OCI-LY1 (cell line): ENCODE measurements around the gene GIMD1.

Source experiments
- H2AFZ ChIP-seq: fragments of 200-600 bp; sonication (generic), shearing (Covaris generic); 2 replicates; pipeline ENCODE4 v1.6.0; 2014; ENCODE audit warnings: antibody characterized with exemption, mild to moderate bottlenecking, low read length
- H3F3A ChIP-seq: fragments of 200-600 bp; sonication (generic), shearing (Covaris generic); 2 replicates; pipeline ENCODE4 v1.6.0; 2014; ENCODE audit warnings: mild to moderate bottlenecking, antibody characterized with exemption, low read length, moderate library complexity; ENCODE audit not compliant: insufficient read depth
- H3K27ac ChIP-seq: fragments of 200-600 bp; sonication (generic); 2 replicates; pipeline ENCODE4 v1.5.1; 2014; ENCODE audit warnings: low read length, mixed run types, mild to moderate bottlenecking, low read depth; ENCODE audit not compliant: poor library complexity, severe bottlenecking
- H3K27me3 ChIP-seq: fragments of 200-600 bp; sonication (generic); 2 replicates; pipeline ENCODE4 v1.6.0; 2014; ENCODE audit warnings: antibody characterized with exemption, mild to moderate bottlenecking, low read length, moderate library complexity; ENCODE audit not compliant: insufficient read depth
- H3K36me3 ChIP-seq: fragments of 200-600 bp; sonication (generic); 2 replicates; pipeline ENCODE4 v1.6.1; 2014; ENCODE audit warnings: mild to moderate bottlenecking, antibody characterized with exemption, low read length, moderate library complexity, mixed read lengths; ENCODE audit not compliant: insufficient read depth
- H3K4me1 ChIP-seq: fragments of 200-600 bp; sonication (generic); 2 replicates; pipeline ENCODE4 v1.5.1; 2014; ENCODE audit warnings: mild to moderate bottlenecking, low read length, moderate library complexity; ENCODE audit not compliant: insufficient read depth, severe bottlenecking
- H3K4me2 ChIP-seq: fragments of 200-600 bp; sonication (generic), shearing (Covaris generic); 2 replicates; pipeline ENCODE4 v1.6.1; 2014; ENCODE audit warnings: low read length
- H3K4me3 ChIP-seq: fragments of 200-600 bp; sonication (generic); 2 replicates; pipeline ENCODE4 v1.5.1; 2014; ENCODE audit warnings: low read length, low read depth, mild to moderate bottlenecking, mixed read lengths; ENCODE audit not compliant: poor library complexity, severe bottlenecking
- H3K79me2 ChIP-seq: fragments of 200-600 bp; shearing (Covaris generic); 2 replicates; pipeline ENCODE4 v1.6.1; 2016; ENCODE audit warnings: mixed run types, low read length, mixed read lengths; ENCODE audit not compliant: insufficient read depth
- H3K9ac ChIP-seq: fragments of 200-600 bp; sonication (generic), shearing (Covaris generic); 2 replicates; pipeline ENCODE4 v1.6.1; 2014; ENCODE audit warnings: mild to moderate bottlenecking, low read length, mixed read lengths
- H3K9me2 ChIP-seq: fragments of 200-600 bp; sonication (generic), shearing (Covaris generic); 2 replicates; pipeline ENCODE4 v1.6.1; 2014; ENCODE audit warnings: low read depth, mild to moderate bottlenecking, low read length, mixed read lengths
- H3K9me3 ChIP-seq: fragments of 200-600 bp; shearing (Covaris generic); 2 replicates; pipeline ENCODE4 v1.6.1; 2014; ENCODE audit warnings: low read length, mixed read lengths
- H4K20me1 ChIP-seq: fragments of 200-600 bp; sonication (generic), shearing (Covaris generic); 2 replicates; pipeline ENCODE4 v1.6.0; 2016; ENCODE audit warnings: mild to moderate bottlenecking, low read length; ENCODE audit not compliant: insufficient read depth
- CTCF ChIP-seq: fragments of 200-600 bp; sonication (generic), shearing (Covaris generic); IDR thresholded peaks from 2 replicates; pipeline ENCODE4 v1.5.1; 2017; ENCODE audit warnings: mild to moderate bottlenecking, antibody characterized with exemption, low read length, moderate library complexity, mixed read lengths
- EZH2 ChIP-seq: fragments of 200-600 bp; sonication (generic), shearing (Covaris generic); IDR thresholded peaks from 2 replicates; pipeline ENCODE4 v1.8.0; 2017; ENCODE audit warnings: borderline replicate concordance, mixed run types, mild to moderate bottlenecking, antibody characterized with exemption, low read length, moderate library complexity, mixed read lengths

The GIMD1 gene

GRCh38 chr4:106347167-106347566, 21.4 kb downstream of the GIMD1 start:
- Histone ChIP-seq H3K4me3 (no peak overlapping the region), H3K27ac (no peak overlapping the region), H3K4me2 (no peak overlapping the region), H3F3A (no peaks in the 10 kb centered on the region), H2AFZ (no peak overlapping the region), H3K9ac (no peak overlapping the region), H3K9me3 (no peaks in the 10 kb centered on the region), H3K36me3 (peaks cover 26% of the 10 kb centered on the region; the same call in 1 of the 2 replicates), H4K20me1 (no peaks in the 10 kb centered on the region), H3K27me3 (no peaks in the 10 kb centered on the region), H3K79me2 (peaks cover 10% of the 10 kb centered on the region; the same call in 1 of the 2 replicates), H3K9me2 (no peaks in the 10 kb centered on the region), H3K4me1 (no peaks in the 10 kb centered on the region)
- TF ChIP-seq EZH2 = no peak
- no peak for TF ChIP-seq CTCF

- Histone ChIP-seq H3K9me2 (no peaks in the 10 kb centered on the region), H3K27ac (no peak overlapping the region), H3K9ac (no peak overlapping the region), H3K4me2 (no peak overlapping the region), H3K79me2 (peaks cover 13% of the 10 kb centered on the region), H3K9me3 (no peaks in the 10 kb centered on the region), H3K36me3 (peaks cover 49% of the 10 kb centered on the region), H3K4me1 (no peaks in the 10 kb centered on the region), H3K27me3 (no peaks in the 10 kb centered on the region), H3F3A (no peaks in the 10 kb centered on the region), H4K20me1 (no peaks in the 10 kb centered on the region), H3K4me3 (no peak overlapping the region), H2AFZ (no peak overlapping the region)
- no peak for TF ChIP-seq CTCF
- no peak for TF ChIP-seq EZH2
Observed at GRCh38 chr4:106344647-106344970, 24.0 kb downstream of the GIMD1 start.

GRCh38 chr4:106343865-106344646, 24.5 kb downstream of the GIMD1 start:
- Histone ChIP-seq H3F3A (no peaks in the 10 kb centered on the region), H3K27ac (no peak overlapping the region), H3K36me3 (peaks cover 49% of the 10 kb centered on the region), H3K9me2 (no peaks in the 10 kb centered on the region), H3K4me1 (no peaks in the 10 kb centered on the region), H3K9me3 (no peaks in the 10 kb centered on the region), H3K79me2 (peaks cover 13% of the 10 kb centered on the region), H4K20me1 (no peaks in the 10 kb centered on the region), H3K4me2 (no peak overlapping the region), H3K4me3 (no peak overlapping the region), H3K9ac (no peak overlapping the region), H2AFZ (no peak overlapping the region), H3K27me3 (no peaks in the 10 kb centered on the region)
- no peak for TF ChIP-seq EZH2
- no peak for TF ChIP-seq CTCF
